Stimulated activated CD4-positive, alpha-beta T cell treated with anti-CD3 and anti-CD28 coated beads, Interleukin-2, amount 100 ng/mL, for 48 hours (primary cell): ENCODE results near the gene ANGPTL4.
"Not testable (repeated sequence)": the region's sequence is repeated elsewhere in the genome, so short reads cannot be mapped to it uniquely, and the experiment has no call there.

Source experiments
- DNase-seq, 2 donors: peaks; one replicate each; pipeline ENCODE4 v3.0.0-alpha.2; 2020

ANGPTL4 gene

DNA sequence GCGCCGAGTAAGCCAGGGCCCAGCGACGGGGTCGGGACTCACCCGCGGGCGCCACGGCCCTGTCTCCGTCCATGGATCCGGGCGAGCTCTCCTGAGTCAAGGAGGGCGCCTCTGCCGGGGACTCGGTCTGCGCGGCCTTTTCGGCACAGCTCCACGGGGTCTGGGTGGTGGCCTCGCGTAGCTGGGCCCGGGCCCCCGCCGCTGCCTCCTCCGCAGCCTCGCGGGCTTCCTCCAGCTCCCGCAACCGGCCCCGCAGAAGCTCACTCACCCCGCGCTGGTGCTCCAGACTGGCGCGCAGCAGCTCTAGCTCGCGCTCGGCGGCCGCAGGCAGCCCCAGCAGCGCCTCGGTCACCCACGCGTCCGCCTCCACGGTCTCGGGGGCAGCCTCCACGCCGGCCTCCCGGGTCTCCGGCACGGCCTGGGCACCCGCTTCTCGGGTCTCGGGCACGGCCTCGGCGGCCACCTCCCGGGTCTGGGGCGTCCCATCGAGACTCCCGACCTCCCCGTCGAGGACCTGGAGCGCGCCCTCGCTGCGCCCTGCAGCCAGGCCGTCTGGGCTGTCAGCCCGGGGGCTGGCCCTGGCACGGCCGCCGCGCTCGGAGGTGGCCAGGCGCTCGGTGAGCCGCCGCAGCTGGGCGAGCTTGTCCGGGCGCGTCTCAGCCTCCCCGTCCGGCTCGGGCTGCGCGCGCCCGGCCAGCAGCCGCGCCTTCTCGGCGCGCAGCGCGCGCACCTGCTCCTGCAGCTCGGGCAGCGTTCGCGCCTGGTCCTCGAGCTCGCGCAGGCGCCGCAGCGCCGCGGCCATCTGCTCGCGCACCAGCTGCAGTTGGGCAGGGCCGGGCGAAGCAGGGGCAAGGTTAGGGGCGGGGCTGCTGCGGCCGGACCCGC, 29.3 kb upstream of the ANGPTL4 start:
- peak in 1 of 2 donors; percentile 40 for DNase-seq

DNA sequence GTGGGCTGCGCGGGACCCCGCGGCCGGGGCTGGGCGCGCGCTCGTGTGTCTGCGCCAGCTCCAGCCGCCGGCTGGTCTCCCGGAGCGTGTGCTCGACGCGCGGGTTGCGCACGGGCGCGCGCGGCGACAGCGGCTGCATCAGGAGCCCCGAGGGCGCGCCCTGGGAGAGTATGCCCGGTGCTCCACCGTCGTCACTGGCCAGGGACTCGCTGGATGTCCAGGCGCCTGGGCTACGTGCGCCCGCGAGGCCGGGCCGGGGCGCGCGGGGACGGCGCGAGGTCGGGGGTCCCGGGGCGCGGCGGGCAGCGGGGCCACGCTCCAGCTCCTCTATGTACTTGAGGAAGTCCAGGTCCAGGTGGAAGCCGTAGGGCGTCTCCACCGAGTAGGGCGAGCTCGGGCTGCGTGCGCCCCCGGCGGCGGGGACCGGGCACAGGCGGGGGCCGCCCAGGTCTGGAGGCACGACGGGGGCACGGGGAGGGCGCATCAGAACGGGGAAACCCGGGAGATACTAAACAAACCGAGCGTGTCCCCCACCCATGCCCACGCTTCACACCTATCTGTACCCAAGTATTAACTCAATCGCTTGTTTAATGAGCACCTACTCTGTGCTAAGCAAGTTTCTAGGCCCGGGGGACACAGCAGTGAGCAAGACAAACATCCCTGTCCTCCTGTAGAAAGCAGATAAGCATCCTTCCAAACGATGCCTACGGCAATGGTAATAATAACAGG, 28.4 kb upstream of the ANGPTL4 start:
- DNase-seq, result no peak

GRCh38 chr19:8336072-8336569, 27.8 kb upstream of the ANGPTL4 start:
- no peak for DNase-seq

DNA sequence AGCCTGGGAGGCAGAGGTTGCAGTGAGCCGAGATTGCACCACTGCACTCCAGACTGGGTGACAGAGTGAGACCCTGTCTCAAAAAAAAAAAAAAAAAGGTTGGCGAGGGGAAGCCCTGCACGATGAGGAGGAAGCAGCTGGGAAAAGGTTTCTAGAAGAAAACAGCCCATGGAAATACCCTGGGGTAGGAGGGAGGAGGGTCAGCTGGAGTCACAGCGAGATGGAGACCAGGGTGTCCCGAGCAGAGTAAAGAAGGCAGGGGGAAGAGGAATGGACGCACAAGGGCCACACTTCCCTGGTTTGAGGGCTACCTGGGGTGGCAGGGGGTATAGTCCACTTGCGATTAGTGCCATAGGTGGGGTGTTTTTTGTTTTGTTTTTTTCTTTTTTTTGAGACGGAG, 27.3 kb upstream of the ANGPTL4 start:
- DNase-seq, result no peak

DNA sequence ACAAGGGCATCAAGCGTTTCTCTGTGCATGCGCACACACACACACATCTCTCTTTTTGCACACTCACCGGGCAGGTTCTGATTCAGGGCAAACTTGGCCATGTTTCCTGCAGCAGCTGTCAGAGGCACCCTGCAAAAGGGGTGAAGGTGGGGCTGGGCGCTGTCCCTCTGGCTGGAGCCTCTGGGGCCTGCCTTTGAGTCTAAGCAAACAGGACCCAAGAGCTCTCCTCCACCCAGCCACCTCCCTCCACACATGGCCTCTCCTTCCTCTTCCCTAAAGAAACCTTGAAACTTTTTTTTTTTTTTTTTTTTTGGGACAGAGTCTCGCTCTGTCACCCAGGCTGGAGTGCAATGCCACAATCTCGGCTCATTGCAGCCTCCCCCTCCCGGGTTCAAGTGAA, 26.2 kb upstream of the ANGPTL4 start:
- DNase-seq, result no peak

GRCh38 chr19:8338835-8339234, 25.1 kb upstream of the ANGPTL4 start:
- no peak for DNase-seq

DNA sequence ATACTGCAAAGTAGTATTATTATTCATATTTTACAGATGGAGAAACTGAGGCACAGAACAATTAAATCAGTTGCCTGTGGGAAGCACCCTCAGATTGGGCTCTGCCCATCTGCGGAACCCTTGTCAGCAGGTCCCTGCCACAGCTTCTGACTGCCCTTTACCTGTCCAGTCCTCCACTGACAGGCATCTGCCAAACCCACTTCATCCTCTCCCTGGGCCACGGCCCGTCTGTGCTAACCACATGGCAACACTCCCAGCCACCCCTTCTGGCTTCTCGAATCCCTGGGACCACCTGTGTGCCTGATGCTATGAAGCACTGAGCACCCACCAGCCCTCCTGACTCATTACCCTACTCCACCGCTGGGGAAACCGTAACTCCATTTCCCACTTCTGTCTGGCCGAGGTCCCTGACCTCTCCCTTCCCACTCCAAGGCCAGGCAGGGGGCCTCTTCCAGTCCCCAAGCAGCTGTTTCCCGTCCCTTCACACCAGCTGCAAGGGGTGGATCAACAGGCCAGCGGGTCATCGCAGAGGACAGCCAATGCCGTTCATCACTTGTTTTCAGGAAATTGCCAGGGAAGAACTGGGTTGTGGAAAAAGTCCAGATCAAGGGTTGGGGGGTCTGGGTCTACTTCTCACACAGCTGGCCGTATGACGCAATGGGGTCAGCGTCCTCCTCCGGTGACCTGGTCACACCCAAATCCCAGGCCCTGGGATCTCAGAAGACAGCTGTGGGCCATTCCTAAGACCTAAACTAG, 23.4 kb upstream of the ANGPTL4 start:
- DNase-seq, result no peak

- not testable (repeated sequence) for DNase-seq
Observed at GRCh38 chr19:8341504-8341903, 22.5 kb upstream of the ANGPTL4 start.

DNA sequence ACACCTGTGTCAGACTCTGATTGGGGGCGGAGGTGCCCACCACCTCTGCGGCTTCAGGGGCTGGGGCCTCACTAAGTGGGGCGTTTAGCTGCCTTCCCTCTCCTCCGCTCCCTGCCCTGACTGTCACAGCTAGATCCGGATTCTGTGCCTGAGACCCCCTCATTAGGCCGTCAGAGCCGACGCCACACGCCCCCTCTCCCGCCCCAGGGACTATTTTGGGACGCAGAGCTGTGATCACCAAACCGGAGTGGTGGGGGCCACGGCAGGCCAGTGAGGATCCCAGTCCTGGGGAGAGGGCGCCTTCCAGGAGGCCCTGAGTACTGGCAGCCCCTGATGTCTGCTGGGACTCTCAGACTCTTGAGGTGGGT, 21.7 kb upstream of the ANGPTL4 start:
- DNase-seq, result no peak

DNA sequence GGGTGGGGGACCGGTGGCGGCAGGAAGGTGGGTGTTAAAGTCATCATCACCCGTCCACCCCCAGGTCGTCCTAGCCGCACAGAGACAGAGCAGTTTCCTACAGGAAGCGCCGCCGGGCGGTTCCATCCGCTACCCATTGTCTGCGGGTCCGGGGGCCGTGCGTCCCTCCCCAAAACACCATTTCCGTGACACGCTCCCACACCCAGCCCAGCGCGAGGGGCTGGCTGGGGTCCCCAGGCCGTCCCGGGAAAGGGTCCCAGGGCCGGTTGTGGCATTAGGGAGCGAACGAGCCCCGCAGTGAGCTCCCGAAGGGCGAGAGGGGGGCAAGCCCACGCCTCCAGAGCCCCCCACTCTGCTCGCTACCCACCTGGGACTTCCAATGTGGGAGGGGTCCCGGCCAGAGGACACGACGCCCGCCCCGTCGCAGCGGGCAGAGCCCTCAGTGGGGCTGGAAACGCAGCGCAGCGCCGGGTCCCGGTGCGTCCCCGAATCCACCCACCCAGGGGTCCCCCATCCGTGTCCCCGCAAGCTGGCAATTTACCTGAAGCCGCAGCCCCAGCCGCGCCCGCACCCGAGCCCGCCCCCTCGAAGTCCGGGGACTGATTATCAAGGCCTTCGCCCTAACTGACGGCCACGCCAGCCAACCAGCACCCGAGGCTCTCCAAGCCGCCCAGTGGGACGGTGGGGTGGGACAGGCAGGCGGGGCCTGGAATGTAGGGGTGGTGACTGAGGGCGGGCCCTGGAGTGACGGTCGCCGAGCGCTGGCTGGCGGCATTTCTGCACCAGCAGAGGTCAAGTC, 21.1 kb upstream of the ANGPTL4 start, which contains the start of gene KANK3:
Gene KANK3 (minus strand): TSS at position 579 of the 799 bp plus-strand sequence. CDS start 5,434 bp downstream, outside the sequence.
- peak; percentile 90 for DNase-seq

- no peak for DNase-seq
Observed at GRCh38 chr19:8343483-8343844, 20.5 kb upstream of the ANGPTL4 start.

DNA sequence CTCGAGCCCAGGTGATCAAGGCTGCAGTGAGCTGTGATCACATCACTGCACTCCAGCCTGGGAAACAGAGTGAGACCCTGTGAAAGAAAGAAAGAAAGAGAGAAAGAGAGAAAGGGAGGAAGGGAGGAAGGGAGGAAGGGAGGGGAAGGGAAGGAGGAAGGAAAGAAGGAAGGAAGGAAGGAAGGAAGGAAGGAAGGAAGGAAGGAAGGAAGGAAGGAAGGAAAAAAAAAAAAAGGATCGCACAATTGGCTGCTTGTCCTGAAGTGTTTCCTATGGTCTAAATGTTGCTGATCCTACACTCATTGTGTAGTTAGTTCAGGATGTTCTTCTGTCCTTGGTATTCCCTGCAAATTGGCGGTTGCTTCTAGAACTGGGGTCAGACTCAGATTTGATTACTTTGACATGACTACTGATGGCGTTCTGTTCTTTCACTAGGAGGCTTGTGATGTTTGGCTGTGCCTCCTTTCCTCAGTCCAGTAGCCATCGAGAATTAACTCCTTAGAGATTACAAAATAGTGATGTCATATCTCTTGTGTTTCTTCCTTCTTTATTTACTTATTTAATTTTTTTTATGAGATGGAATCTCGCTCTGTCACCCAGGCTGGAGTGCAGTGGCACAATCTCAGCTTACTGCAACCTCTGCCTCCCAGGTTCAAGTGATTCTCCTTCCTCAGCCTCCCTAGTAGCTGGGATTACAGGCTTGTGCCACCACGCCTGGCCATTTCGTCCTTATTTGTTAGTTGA, 14.2 kb upstream of the ANGPTL4 start:
- not testable (repeated sequence) for DNase-seq

DNA sequence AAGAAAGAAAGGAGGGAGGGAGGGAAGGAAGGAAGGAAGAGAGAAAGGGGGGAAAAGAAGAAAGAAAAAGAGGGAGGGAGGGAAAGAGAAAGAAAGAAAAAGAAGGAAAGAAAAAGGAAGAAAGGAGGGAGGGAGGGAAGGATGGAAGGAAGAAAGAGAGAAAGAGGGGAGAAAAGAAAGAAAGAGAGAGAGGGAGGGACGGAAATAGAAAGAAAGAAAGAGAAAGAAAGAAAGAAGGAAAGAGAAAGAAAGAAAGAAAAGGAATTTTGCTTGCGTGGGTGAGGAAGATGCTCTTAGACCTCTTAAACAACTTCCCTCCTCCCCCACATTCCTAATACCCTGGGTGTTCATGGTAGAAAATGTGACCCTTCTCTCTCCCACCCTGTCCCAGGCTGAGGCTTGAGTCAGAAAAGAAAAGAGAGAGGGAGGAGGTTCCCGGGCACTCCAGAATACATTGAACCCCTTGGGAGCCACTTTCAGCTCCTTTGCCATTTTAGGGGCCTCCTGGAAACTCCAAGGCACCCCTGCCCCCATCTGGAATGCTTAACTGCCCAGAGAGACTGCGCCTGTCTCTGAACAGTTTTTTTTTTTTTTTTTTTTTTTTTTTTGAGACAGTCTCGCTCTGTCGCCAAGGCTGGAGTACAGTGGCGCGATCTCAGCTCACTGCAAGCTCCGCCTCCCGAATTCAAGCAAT, 11.7 kb upstream of the ANGPTL4 start:
- no peak for DNase-seq

- not testable (repeated sequence) for DNase-seq
Observed at GRCh38 chr19:8352845-8353244, 11.1 kb upstream of the ANGPTL4 start.

- no peak for DNase-seq
Observed at GRCh38 chr19:8355631-8356402, 8.1 kb upstream of the ANGPTL4 start.

DNA sequence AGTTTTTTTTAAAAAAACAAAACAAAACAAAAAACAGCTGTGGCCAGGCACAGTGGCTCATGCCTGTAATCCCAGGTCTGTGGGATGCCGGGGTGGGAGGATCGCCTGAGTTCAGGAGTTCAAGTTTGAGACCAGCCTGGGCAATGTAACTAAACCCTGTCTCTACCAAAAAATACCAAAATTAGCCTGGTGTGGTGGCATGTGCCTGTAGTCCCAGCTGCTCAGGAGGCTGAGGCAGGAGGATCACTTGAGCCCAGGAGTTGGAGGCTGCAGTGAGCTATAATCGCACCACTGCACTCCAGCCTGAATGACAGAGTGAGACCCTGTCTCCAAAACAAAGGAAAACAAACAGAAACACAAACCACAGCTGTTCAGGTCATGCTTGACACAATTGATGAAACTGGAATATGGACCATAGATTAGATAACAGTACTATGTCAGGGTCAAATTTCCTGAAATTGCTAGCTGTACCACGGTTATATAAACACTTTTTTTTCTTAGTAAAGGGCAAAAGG, 6.9 kb upstream of the ANGPTL4 start:
- no peak for DNase-seq

GRCh38 chr19:8358948-8359347, 5.0 kb upstream of the ANGPTL4 start:
- DNase-seq, result no peak

GRCh38 chr19:8360196-8360595, 3.8 kb upstream of the ANGPTL4 start:
- no peak for DNase-seq

DNA sequence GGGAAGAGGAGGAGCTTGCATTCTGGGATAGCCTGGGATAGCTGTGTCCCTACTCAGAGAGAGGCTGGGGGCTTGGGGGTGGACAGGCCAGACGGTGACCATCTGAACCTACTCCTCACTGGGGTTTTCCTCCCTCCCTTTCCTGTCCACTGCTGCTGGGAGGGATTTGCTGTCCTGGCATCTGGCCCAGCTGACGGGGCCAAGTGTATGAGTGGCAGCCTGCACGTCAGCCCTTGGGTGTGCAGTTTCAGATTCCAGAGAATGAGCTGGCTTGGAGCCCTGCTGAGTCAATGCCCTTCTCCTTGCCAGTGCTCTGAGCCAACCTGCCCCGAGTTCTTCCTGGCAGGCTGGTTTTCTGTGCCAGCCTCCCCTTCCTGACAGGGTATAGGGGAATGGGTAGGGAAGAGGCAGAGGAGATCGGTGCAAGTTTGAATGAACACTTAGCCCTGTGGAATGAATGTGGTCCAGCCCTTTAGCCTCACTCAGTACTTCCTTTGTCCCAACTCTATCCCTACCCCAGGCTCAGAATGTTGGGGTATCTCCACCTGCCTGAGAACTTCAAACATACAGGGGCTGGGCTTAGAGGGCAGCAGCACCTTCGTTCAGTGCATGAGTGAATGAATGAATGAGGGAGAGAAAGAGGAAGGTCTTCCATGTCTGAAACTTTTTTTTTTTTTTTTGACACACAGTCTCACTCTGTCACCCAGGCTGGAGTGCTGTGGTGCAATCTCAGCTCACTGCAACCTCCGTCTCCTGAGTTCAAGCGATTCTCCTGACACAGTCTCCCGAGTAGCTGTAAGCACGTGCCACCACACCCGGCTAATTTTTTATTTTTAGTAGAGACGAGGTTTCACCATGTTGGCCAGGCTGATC, 1.8 kb upstream of the ANGPTL4 start:
- no peak for DNase-seq
